Right hindlimb (tissue), 1 donor: Measurements from ENCODE around the gene GPR180.

ENCODE experiments used
- DNase-seq: peaks from one replicate; pipeline ENCODE4 v3.0.0-alpha.2; 2018

GPR180 gene

DNA sequence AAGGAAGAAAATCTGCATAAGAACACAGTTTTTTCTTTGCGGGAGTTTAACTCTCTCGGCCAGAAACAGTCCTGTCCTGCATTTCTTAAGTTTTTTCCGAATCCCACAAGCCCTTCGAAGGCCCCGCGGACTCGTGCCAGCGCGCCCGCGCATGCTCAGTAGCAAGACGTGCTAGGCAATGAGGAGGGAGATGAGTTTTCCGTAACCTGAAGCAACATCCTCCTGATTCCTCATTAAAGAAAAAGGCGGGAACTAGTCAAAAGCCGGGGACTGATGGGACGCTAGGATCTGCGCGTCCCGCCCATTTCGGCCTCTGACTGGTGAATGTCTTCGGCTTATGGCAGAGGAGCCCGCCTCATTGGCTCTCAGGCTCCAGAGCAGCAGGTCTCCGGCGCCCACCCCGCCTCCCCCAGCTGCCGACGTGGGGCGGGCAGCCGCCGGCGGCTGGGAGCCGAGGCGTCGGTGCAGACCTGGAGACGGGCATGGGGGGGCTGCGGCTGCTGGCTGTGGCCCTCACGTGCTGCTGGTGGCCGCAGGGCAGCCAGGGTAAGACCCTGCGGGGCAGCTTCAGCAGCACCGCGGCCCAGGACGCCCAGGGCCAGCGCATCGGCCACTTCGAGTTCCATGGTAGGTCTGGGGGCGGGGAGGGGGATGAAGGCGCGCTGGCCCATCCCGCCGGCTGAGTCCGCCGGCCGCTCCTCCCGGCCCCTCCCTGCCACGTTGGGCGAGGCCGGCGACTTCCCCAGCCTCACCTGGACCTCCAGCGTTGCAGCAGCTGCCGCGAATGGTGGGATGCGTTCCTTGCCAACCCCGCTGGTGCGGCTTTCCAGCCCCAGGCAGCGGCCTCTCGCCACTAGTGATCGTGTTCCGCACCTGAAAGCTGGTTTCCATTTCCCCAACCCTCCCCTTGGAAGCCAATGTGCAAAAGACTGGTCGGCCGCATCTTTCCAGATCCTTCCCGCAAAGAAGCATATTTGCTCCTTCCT lies at the start of gene GPR180:
Gene GPR180, plus strand, starts transcription at position 412 of the 986 bp plus-strand sequence. Its CDS starts 71 bp downstream, at position 483.
- peak; percentile 98 for DNase-seq

DNA sequence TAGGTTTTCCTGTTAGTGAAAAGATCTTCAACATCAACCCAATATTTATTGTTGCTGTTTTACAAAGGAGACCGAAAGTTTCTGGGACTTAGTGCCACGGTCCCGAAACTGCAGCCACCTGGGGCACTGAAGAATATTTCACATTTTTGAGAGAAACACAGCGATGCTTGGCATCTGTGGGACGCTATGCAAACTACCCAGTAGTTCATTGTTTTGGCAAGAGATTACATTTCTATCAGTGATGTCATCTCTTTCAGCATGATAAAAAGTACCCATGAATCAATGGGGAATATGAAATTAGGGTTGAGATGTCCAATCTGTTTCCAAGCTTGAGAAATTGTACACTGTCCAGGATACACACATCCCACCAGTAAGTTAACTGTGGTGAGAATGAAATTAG lies 49.6 kb upstream of the GPR180 start:
- DNase-seq, result no peak

DNA sequence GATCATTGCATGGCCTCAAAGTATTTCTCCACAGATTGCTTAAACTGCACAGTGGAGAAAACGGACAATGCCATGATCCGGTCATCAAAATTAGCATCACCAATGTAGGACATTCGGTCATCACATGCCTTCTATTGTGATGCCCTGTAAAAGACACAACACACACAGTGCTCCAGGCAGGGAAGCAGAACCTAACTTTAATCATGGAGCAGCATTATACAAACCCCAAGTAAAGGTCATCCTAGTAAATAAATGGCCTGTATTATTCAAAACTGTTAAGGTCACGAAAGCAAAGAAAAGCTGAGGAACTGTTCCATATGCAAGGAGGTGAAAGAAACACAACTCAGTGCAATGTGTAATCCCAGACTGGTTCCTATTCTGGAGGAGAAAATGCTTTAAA lies 47.9 kb upstream of the GPR180 start:
- DNase-seq, result no peak

DNA sequence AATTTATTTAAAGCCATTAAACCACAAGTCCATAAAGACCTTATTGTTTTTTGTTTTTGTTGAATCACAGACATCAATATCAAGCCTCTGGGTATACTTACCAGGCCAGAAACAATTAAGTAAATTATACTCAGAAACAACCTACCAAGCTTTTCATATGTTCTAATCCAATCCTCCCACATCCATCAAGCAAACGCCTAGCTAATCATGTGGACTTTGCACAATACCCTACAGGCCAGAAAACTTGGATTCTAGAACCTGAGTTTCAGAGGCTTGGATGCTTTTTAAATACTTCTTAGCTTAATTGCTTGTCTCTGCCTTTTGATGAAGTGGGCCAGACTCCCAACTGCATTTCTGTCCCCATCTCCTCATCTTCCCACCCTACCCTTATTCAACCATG lies 45.6 kb upstream of the GPR180 start:
- no peak for DNase-seq

DNA sequence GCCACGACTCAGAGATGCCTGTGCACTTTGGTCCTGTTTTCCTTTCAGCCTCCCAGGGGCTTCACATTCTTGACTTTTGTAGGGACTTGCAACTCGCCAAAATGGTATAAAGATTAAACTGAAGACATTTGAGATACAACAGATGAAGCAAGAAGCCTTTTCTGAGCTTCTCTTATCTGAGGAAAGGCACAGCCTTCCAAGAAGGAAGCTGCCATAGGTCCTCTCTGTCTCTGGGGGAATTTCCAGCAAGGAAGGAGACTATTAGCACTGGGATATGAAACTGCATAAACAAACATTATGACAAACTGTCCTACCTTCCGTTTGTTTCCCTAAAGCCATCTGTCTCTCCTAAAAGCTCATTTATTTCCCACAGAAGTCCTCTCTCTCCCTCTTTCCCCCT lies 45.0 kb upstream of the GPR180 start:
- DNase-seq, result no peak

DNA sequence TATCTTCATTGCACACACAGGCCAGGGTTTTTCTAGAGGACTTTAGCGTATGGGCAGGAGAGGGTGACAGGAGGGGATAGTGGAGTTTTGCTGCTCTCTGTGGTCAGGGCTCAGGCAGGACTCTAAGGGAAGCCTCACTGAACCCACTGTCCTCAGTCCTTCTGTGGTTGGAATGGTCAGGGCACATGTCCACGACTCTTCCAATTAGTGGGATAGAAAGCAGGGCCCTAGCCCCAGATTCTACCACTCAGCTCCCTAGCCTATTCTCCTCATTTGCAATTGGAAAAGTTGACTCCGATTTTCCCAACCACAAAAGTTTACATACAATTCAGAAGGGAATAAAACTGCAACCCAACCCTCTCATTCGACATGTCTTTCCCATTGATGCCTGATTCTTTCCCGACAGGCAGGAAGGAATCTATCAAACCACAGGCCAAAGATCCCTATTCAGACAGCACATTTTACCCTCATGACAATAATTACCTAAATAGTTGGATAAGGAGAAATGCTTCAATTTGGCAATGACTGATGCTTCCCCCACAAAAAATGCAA lies 43.9 kb upstream of the GPR180 start:
- peak; percentile 38 for DNase-seq

DNA sequence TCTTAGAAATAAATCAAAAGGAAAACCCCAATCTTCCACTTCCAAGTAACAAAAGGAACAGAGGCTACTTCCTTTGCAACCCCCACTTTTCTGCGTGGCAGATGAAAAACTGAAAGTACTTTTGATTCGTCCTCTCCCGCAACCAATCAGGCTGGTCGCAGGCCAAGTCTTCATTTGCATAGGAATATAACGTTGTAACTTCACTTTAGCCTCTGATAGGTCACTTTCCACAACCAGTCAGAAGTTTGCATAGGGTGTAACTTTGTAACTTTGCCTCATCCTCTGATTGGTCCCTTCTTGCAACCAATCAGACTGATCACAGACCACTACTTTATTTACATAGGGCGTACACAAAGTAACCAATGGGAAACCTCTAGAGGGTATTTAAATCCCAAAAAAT lies 42.9 kb upstream of the GPR180 start:
- DNase-seq, result no peak

DNA sequence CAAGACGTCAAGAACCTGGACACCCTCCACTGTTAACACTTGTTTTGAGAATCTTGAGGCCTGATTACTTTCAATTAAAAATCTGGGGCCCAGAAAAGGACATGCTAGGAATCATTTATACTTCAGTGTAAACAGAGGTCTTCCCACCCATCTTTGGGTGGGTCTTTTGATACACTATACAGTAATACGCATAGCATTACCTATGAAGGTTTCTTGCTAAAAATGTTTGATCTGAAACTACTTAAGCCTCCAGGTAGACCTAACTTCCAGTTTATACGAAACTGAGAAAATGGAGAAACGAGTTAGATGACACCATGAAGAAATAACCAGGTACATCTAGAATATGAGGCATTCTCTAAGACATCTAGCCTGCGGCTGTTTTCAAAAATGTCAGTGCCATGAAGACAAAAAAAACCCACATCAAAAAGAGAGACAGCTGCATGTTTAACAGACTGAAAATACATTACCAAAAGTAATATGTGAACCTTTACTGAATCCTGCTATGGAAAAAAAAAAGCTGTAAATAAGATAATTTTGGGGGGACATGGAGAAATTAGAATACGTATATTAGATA lies 42.3 kb upstream of the GPR180 start:
- DNase-seq, result no peak

DNA sequence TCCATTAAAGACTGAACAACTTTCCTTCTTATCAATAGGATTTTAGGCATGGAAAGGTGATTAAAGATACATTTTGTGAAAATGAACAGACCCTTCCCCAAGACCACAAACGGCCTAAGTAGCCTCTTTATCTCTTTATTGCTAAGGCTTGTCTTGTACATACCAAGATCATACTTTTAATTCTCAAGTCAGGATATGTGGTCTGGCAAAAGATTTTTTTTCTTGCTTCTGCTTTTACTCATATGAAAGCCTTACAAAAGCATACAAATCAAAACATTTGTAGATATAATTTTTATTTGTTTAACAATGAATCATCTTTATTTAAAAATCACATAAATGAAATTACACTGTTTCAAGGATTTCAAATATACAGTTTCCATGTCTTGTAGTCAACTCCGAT lies 41.5 kb upstream of the GPR180 start:
- DNase-seq, result no peak

DNA sequence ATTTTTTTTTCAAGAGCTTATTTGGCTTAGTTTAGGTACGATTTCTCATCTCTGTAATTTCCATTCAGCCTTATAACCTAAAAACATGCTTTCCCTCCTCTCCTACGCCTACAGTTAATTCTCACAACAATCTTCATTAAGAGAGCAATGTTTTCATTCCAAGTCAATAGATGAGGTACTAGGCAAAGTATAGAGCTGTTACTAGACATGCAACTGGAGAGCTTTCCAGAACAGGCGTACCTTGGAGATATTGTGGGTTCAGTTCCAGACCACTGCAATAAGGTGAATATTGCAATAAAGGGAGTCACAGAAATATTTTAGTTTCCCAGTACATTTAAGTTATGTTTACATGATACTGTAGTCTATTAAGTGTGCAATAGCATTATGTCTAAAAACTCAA lies 40.5 kb upstream of the GPR180 start:
- DNase-seq, result no peak

DNA sequence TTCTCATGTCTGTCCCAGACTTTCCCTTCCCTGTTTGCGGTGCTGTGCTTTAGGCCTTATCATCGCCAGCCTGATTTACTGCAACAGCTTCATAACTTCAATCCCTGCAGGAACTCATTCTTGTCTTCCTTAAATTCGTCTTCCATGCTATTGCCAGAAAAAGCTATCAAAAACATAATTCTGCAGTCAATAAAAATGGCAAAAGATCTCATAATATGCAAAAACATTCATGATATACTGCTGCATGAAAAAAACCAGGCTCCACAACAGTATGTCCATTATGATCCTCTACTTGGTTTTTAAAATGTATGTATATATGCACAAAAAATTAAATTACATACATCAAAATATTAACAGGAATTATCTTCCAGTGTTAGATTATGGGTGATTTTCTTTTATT lies 34.1 kb upstream of the GPR180 start:
- no peak for DNase-seq

DNA sequence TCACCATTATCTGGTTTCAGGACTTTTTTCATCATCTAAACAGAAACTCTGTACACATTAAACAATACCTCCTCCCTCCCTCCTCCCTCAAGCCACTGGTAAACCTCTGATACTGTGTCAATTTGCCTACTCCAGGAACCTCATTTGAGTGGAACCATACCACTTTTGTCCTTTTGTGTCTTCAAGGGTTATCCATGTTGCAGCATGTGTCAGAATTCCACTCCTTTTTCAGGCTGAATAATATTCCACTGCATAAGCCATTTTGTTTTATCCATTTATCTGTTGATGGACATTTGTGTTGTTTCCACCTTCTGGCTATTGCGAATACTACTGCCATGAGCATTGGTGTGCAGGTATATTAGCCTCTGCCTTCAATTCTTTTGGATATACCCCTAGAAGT lies 33.2 kb upstream of the GPR180 start:
- DNase-seq, result no peak

DNA sequence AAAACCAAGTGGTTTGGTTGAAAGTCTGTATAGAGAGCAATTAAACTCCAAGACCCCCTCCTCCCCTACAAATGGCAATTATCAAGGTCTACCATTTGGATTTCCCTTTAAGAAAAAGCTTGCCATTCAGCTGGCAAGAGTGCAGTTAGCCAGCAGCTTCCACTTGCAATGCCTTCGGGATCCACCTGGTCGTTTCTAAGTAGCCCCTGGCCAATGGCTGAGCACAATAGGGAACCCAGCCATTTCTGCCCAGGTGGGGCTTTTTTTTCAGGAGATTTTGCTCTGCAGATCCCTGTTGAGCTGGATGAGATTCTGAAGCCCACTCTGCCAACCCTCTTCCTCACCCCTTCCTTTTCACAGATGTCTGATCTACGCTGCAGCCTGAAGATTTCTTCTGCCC lies 32.0 kb upstream of the GPR180 start:
- DNase-seq, result no peak

DNA sequence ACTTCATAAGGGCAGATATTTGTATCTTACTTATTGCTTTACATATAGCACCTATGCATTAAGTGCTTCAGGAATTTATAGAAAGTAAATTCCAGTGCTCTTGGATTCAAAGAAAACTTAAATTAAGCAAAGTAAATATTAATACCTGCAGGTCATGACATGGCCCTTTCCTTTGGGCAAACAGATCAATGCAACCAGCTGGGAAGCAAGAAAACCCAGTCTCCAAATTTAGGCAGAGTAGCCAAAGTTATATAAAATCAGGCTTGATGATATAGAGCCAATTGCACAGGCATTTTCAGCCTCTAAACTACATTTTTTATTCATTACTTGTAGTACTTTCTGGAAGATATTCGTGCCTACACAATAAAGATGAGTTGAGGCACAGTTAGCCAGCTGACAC lies 22.6 kb upstream of the GPR180 start:
- no peak for DNase-seq

DNA sequence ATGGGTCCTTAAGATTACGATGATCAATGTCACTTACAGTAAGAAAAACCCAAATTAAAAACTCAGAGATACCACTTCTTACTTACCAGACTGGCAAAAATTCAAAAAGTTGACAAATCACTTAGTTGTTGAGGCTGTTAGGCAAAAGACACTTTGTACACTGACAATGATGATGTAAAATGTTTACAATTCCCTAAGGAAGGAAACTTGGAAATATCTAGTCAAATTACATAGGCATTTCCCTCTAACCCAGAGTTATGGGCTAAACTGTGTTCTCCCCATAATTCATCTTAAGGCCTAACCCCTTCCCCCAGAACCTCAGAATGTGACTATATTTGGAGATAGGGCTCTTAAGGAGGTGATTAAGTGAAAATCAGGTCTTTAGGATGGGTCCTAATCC lies 17.7 kb upstream of the GPR180 start:
- no peak for DNase-seq

DNA sequence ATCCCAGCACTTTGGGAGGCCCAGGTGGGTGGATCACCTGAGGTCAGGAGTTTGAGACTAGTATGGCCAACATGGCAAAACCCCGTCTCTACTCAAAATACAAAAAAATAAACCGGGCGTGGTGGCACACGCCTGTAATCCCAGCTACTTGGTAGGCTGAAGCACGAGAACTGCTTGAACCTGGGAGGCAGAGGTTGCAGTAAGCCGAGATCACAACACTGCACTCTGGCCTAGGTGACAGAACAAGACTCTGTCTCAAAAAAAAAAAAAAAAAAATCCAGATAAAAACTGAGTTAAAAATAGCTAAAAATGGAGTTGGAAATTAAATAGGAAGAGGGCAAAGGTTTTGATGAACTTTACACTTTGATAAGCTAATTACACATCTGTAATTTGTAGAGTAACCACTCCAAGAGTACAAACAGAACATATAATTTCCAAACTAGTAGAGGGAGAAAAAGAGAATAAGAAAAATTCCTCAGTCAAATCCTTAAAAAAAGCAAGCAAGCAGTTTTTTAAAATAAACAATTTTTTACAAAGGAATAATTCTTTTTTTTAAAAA lies 16.0 kb upstream of the GPR180 start:
- DNase-seq, result no peak

DNA sequence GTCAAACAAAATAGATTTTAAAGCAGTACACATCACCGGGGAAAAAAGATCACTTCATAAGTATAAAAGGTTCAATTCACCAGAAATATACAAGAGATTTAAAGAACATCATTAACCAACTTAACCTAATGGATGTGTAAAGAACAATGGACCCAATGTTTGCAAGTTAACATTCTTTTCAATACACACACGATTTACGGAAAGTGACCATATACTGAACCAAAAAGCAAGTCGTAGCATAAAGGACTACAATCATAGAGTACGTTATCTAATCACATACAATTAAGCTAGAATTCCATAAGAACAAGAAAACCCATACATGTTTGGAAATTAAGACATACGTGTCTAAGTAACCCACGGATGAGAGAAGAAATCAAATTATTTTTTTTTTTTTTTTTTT lies 15.3 kb upstream of the GPR180 start:
- no peak for DNase-seq

DNA sequence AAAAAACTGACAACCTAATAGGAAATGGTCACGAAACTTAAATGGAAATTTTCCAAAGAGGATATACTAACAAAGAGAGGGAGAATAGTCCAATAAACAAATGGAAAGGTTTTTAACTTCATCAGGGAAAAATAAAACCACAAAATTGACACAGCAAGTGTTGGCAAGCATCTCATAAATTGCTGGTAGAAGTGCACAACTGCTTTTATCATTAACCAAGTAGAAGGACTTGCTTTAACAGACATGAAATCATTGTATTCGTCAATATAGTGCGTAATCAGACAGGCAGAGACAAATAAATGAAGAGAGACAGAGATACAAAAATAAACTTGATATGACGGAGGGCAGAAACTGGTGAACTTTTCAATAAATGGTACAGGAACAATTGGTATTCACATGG lies 13.1 kb upstream of the GPR180 start:
- DNase-seq, result no peak

DNA sequence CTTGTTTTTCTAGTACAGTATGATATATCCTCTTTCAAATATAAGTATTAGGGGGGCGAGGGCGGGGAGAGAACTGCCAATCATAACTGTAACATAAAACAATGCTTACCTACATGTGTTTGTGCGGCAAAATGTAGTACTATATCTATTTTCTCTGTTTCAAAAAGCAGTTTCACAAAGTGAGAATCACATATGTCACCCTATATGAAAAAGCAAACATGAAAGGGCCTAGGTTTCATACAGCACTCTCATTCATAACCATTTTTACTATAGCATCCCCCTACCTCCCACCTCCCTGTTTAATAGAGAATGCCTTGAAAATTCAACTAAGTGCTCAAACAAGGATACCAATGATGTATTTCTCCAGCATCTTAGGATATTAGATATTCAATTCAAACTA lies 10.9 kb upstream of the GPR180 start:
- no peak for DNase-seq

DNA sequence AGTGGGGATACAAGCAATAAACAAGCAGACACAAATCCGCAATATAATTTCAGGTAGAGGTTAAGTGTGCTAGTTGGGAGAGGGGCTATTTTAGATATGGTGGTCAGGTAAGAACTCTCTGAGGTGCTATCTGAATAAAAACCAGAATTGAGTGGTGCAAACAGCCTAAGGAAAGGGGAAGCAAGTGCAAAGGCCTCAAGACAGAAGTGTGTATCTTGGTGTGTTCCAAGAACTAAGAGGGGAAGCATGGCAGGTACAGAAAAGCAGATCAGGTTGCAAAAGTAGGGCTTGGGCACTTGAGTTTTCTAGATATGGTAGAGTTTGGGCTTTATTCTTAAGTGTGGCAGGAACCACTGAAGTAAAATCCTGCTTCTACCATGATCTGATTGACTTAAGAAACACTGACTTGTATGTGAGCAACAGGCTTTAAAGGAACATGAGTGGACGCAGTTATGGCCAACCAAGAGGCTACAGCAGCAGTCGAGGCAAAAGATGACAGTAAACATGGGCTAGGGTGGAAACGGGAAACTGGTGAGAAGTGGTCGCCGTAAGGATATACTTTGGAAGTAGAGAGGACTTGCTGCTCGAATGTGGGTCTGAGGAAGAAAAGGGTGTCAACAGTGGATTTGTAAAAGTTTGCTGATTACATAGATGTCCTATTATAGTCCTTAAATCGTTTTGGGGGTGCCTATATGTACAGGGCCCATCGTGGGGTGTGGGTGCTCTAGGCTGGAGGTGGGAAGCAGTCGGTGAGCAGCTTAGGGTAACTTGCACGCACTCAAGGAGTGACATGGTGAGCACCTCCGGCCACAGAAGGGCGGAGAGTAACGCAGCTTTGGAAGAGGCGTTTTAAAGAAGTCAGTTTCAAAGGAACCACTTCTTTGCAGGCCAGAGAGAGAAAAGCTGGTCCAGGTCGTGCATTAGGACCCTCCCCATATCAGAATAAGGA lies 6.4 kb upstream of the GPR180 start:
- DNase-seq, result peak; percentile 31

DNA sequence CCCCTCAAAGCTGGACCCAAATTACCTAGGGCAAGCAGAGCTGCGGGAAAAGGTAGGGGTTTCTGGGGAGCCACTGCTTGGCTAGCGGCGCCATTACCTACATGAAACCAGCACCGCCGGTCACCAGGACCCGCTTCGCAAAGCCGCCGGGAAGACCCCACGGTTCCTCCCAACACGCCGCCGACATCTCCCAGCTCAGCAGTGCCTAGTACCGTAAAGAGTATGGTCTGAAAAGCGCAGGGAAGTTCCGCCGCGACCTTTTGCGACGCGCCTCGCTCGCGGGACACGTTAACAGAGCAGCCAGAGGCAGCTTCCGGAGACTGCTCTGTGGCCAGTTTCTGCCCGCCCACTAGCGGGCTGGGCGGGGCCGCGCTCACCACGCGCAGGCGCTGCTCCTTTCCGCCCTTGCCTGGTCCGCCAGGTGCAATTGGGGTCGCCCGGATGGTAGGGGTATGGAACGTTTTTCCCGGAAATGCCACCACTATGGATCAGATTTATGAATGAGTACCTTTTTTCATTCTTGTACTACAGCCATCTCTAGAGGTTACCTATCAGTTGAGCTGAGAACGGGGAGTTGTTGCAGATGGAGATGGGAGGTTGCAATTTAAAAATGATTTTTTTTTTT lies 5.6 kb upstream of the GPR180 start, which contains the start of gene TGDS:
Gene TGDS, minus strand, starts transcription at position 203 of the 625 bp plus-strand sequence. Its CDS starts 16 bp downstream, at position 187.
- DNase-seq, result peak; percentile 96

DNA sequence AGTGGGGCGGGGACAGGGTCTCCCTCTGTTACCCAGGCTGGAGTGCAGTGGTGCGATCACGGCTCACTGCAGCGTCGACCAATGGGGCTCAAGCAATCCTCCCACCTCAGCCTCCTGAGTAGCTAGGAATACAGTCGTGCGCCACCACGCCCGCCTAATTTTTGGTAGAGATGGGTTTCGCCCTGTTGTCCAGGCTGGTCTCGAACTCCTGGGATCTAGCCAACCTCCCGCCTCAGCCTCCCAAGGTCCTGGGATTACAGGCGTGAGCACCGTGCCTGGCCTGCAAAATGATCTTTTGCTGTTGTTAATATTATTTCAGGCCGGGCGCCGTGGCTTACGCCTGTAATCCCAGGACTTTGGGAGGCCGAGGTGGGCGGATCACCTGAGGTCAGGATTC lies 5.1 kb upstream of the GPR180 start:
- no peak for DNase-seq
